Activated B cell treated with CpG ODN at 0.5 μM for 24 hours (primary cell): ENCODE data around the gene BCL2A1. TPM values are rescaled to one million over a fixed set of nuclear protein-coding genes. Genes with fewer than 3 reads are reported as not detected.
"Not testable (repeated sequence)": the region's sequence is repeated elsewhere in the genome, so short reads cannot be mapped to it uniquely, and the experiment has no call there.

Experiments used
- ATAC-seq: fragments of 200-7000 bp; cut with Tn5 transposase; one replicate; pipeline ENCODE4 v1.10.0; 2021; ENCODE audit warnings: low read depth, mild to moderate bottlenecking, moderate library complexity
- CTCF ChIA-PET: fragments of 350-600 bp; sonication (Branson Sonifier 250); formaldehyde crosslinking; loops from one replicate; lab custom pipeline; 2021; ENCODE audit warnings: antibody characterized with exemption; lab: Charles Lee
- POLR2A ChIA-PET: fragments of 350-600 bp; sonication (Branson Sonifier 250); formaldehyde crosslinking; loops from one replicate; lab custom pipeline; 2021; ENCODE audit warnings: antibody characterized with exemption; lab: Charles Lee
- DNase-seq: peaks from one replicate; pipeline ENCODE4 v3.0.0; 2022
- H3K27ac Mint-ChIP-seq: one replicate; pipeline ENCODE4 v1.8.0; 2020; ENCODE audit warnings: mixed read lengths
- H3K27me3 Mint-ChIP-seq: one replicate; pipeline ENCODE4 v1.8.0; 2021; ENCODE audit warnings: mixed read lengths
- H3K36me3 Mint-ChIP-seq: one replicate; pipeline ENCODE4 v1.8.0; 2021; ENCODE audit warnings: low read depth, mixed read lengths
- H3K4me1 Mint-ChIP-seq: one replicate; pipeline ENCODE4 v1.8.0; 2021; ENCODE audit warnings: mixed read lengths
- H3K4me3 Mint-ChIP-seq: one replicate; pipeline ENCODE4 v1.8.0; 2020; ENCODE audit warnings: mild to moderate bottlenecking, mixed read lengths
- H3K9me3 Mint-ChIP-seq: one replicate; pipeline ENCODE4 v1.8.0; 2020; ENCODE audit warnings: mixed read lengths
- intact Hi-C: fragments of 100-400 bp; cut with micrococcal nuclease; formaldehyde crosslinking; loops from one replicate; pipeline ENCODE4 v1.15.1; 2024
- total RNA-seq: library from RNA; stranded (reverse); gene quantifications from 2 replicates; pipeline ENCODE4 v1.2.3, GENCODE V29; 2022
- TF ChIP-seq, protein P1 (sequence below): fragments of 200-600 bp; IDR thresholded peaks from one replicate; pipeline ENCODE4 v1.8.0; 2022; ENCODE audit warnings: antibody characterized with exemption, mild to moderate bottlenecking

Gene BCL2A1
- total RNA-seq, 1 donor from 2014 or later: 181 TPM

DNA sequence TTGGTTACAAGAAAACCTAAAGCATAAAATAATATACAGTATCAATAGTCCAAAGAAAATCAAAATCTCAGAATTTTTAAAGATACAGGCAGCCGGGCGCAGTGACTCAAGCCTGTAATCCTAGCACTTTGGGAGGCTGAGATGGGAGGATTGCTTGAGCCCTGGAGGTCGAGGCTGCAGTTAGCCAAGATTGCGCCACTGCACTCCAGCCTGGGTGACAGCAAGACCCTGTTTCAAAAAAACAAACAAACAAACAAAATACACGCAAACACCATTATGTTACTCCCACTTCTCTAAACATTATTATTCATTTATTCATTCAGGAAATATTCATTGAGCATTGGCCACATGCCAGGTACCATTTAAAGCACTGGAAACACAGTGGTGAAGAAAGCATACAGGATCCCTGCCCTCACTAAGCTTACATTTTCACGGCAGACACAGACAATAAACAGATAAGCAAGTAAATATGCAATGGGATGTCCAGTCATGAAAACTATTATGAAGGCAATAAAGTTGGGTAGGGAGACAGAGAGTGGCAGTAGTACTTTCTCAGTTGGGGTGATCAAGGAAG, 6.7 kb downstream of the BCL2A1 start:
- POLR2A ChIA-PET: interaction anchor here (1.3 to 7.8 kb wide), 3 partner anchors 13 to 42 kb away, joined by 3 to 97 read pairs (median 3); no protein-coding TSS in a partner anchor

DNA sequence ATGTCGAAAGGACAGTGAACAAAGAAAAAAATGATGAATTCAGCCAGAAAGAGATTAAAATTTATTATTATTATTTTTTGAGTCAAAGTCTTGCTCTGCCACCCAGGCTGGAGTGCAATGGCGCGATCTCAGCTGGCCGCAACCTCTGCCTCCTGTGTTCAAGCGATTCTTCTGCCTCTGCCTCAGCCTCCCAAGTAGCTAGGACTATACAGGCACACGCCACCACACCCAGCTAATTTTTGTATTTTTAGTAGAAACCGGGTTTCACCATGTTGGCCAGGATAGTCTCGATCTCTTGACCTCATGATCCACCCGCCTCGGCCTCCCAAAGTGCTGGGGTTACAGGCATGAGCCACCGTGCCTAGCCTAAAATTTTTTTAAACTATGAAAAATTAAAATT, 8.1 kb downstream of the BCL2A1 start:
- Mint-ChIP-seq H3K4me1 (peaks cover 59% of the 10 kb centered on the region), H3K27ac (peak overlapping the region; percentile 71), H3K36me3 (peaks cover 64% of the 10 kb centered on the region)
- intact Hi-C loops: loop anchor here (1.0 kb wide), 2 partner anchors 8 to 15 kb away; partner anchors contain the start of gene BCL2A1
- CTCF ChIA-PET, H3K27me3 Mint-ChIP-seq, H3K4me3 Mint-ChIP-seq, H3K9me3 Mint-ChIP-seq, ATAC-seq, DNase-seq: not testable (repeated sequence)
- POLR2A ChIA-PET: interaction anchor here (0.6 kb wide), 1 partner anchor 42 kb away, joined by 6 read pairs; no protein-coding TSS in a partner anchor

More for the DNA sequence above, 6.7 kb downstream of the BCL2A1 start:
- peaks cover 71% of the 10 kb centered on the region for H3K36me3 Mint-ChIP-seq
- DNase-seq: no peak
- peaks cover 4% of the 10 kb centered on the region for H3K9me3 Mint-ChIP-seq
- intact Hi-C loops: no loop called here
- no peak overlapping the region for H3K4me3 Mint-ChIP-seq
- H3K4me1 Mint-ChIP-seq: peaks cover 68% of the 10 kb centered on the region
- CTCF ChIA-PET: no interaction called here
- H3K27me3 Mint-ChIP-seq: no peaks in the 10 kb centered on the region
- H3K27ac Mint-ChIP-seq: peak overlapping the region; percentile 74
- no peak for ATAC-seq
- TF ChIP-seq, protein P1, sequence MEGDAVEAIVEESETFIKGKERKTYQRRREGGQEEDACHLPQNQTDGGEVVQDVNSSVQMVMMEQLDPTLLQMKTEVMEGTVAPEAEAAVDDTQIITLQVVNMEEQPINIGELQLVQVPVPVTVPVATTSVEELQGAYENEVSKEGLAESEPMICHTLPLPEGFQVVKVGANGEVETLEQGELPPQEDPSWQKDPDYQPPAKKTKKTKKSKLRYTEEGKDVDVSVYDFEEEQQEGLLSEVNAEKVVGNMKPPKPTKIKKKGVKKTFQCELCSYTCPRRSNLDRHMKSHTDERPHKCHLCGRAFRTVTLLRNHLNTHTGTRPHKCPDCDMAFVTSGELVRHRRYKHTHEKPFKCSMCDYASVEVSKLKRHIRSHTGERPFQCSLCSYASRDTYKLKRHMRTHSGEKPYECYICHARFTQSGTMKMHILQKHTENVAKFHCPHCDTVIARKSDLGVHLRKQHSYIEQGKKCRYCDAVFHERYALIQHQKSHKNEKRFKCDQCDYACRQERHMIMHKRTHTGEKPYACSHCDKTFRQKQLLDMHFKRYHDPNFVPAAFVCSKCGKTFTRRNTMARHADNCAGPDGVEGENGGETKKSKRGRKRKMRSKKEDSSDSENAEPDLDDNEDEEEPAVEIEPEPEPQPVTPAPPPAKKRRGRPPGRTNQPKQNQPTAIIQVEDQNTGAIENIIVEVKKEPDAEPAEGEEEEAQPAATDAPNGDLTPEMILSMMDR: no peak

DNA sequence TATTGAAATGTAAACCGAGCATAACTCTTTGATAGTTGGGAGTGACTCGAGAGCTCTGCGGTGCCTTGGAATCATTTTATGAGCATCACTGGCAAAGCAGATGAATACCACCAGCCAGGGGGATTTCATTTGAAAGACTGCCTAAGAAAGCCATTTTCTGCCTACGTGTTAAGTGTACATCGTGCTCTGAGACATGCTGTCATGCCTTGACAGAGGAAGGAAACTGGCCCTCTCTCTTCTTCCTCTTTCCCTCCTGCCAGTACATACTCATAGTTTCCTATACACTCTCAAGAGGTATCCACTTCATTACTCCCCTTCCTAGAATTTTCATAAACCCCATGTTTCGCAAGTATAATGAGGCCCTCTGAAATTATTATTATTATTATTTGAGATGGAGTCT, 8.8 kb downstream of the BCL2A1 start:
- Mint-ChIP-seq H3K9me3 (peaks cover 4% of the 10 kb centered on the region), H3K27me3 (no peaks in the 10 kb centered on the region), H3K4me3 (peak overlapping the region; percentile 36), H3K36me3 (peaks cover 59% of the 10 kb centered on the region), H3K4me1 (peaks cover 60% of the 10 kb centered on the region), H3K27ac (peak overlapping the region; percentile 71)
- ATAC-seq (peak; percentile 78), DNase-seq (no peak)
- TF ChIP-seq, protein P1: no peak
- CTCF ChIA-PET: no interaction called here
- POLR2A ChIA-PET: interaction anchor here (0.9 kb wide), 1 partner anchor 66 kb away, joined by 5 read pairs; the partner anchor contains the start of gene MTHFS
- intact Hi-C loops: loop anchor here (1.0 kb wide), 2 partner anchors 9 to 16 kb away; partner anchors contain the start of gene BCL2A1

DNA sequence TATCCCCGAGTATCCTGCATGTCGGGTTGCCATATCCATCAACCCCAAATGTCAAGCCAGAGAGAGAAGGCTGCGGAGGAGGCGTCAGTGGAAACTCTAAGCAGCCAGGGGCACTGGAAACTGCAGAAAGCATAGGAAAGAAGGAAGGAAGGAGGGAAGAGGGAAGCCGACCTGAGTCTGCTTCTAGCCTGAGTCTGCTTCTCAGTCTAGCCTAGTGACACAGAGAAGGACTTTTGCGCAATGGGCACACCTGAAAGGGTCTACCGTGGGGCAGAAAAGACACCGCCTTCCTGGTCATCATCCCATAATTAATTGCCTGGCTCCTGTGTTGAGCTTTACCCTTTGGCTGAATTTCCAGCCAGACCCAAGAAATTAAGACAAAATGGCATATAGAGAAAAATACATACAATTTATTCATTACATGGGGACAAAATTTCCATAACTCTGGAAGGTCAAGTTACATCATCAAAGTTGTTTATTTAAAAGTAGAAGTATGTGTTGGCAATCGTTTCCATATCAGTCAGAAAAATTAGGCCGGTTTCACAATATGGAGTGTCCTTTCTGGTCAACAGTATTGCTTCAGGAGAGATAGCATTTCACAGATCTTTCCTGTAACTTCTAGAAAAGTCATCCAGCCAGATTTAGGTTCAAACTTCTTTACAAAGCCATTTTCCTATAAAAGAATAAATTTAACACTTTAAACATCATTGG, 10.3 kb downstream of the BCL2A1 start:
- Mint-ChIP-seq H3K27ac (no peak overlapping the region), H3K4me3 (no peak overlapping the region), H3K4me1 (peaks cover 52% of the 10 kb centered on the region), H3K27me3 (no peaks in the 10 kb centered on the region), H3K36me3 (peaks cover 48% of the 10 kb centered on the region), H3K9me3 (peaks cover 4% of the 10 kb centered on the region)
- ATAC-seq (no peak), DNase-seq (no peak)
- intact Hi-C loops: no loop called here
- TF ChIP-seq, protein P1: no peak
- CTCF ChIA-PET: no interaction called here
- POLR2A ChIA-PET: interaction anchor here (0.6 kb wide), 1 partner anchor 24 kb away, joined by 3 read pairs; no protein-coding TSS in a partner anchor

DNA sequence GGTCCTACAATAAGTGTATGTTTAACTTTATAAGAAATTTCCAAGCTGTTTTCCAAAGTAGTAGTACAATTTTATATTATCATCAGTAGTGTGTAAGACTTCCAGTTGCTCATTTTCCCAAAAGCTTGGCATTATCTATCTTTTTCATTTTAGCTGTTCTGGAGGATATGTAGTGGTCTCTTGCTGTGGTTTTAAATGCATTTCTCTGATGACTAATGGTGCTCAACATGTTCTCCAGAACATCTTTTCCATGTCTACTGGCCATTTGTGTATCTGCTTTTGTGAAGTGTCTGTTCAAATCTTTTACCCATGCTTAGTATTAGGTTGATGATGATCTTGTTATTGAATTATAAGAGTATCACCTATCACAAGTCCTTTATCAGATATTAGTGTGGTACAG, 13.3 kb downstream of the BCL2A1 start:
- Mint-ChIP-seq H3K27me3 (no peaks in the 10 kb centered on the region), H3K36me3 (peaks cover 28% of the 10 kb centered on the region), H3K4me3 (no peak overlapping the region), H3K4me1 (peaks cover 50% of the 10 kb centered on the region), H3K27ac (no peak overlapping the region), H3K9me3 (no peaks in the 10 kb centered on the region)
- ATAC-seq: no peak
- CTCF ChIA-PET: no interaction called here
- TF ChIP-seq, protein P1: no peak
- no peak for DNase-seq
- POLR2A ChIA-PET: interaction anchor here (0.7 to 0.9 kb wide), 2 partner anchors 12 to 60 kb away, joined by 3 read pairs; no protein-coding TSS in a partner anchor
- intact Hi-C loops: no loop called here
